ENCODE measurements around the gene SORBS2. TPM values are rescaled to one million over a fixed set of nuclear protein-coding genes. Genes with fewer than 3 reads are reported as not detected.

SORBS2 gene
- total RNA-seq, 1 donor from 2014 or later = not detected

DNA sequence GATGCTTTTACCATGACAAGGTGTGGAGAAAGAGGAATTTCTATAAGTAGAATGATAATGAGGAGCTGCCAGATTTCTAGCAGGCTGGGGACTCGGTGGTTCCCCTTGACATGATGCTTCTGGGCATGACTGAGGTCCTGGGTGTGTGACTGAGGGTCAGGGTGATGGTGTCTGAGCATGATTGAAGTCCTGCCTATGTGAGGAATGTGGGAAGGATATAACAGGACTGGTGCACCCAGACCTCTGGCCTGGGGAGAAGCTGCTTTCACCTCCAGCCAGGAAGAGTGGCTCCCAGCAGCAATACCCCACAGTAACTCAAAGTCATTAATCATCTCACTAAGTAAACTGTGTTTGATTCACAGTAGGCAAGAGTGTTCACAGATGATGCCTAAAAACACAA, 17.4 kb downstream of the SORBS2 start:
- DNase-seq (no peak), ATAC-seq (ENCODE audit: low read depth) (no peak)
- no peaks in the 10 kb centered on the region for H3K9me3 Mint-ChIP-seq
- peaks cover 7% of the 10 kb centered on the region for H3K27me3 Mint-ChIP-seq
- intact Hi-C loops (cut with micrococcal nuclease) = no loop called here
- CTCF ChIA-PET = no interaction called here
- POLR2A ChIA-PET = no interaction called here
- H3K27ac Mint-ChIP-seq = no peak overlapping the region
- no peaks in the 10 kb centered on the region for H3K36me3 Mint-ChIP-seq (ENCODE audit: low read depth)
- H3K4me3 Mint-ChIP-seq = no peak overlapping the region
- TF ChIP-seq, protein P1, sequence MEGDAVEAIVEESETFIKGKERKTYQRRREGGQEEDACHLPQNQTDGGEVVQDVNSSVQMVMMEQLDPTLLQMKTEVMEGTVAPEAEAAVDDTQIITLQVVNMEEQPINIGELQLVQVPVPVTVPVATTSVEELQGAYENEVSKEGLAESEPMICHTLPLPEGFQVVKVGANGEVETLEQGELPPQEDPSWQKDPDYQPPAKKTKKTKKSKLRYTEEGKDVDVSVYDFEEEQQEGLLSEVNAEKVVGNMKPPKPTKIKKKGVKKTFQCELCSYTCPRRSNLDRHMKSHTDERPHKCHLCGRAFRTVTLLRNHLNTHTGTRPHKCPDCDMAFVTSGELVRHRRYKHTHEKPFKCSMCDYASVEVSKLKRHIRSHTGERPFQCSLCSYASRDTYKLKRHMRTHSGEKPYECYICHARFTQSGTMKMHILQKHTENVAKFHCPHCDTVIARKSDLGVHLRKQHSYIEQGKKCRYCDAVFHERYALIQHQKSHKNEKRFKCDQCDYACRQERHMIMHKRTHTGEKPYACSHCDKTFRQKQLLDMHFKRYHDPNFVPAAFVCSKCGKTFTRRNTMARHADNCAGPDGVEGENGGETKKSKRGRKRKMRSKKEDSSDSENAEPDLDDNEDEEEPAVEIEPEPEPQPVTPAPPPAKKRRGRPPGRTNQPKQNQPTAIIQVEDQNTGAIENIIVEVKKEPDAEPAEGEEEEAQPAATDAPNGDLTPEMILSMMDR (IDR thresholded peaks at IDR 0.05) = no peak
- no peaks in the 10 kb centered on the region for H3K4me1 Mint-ChIP-seq

DNA sequence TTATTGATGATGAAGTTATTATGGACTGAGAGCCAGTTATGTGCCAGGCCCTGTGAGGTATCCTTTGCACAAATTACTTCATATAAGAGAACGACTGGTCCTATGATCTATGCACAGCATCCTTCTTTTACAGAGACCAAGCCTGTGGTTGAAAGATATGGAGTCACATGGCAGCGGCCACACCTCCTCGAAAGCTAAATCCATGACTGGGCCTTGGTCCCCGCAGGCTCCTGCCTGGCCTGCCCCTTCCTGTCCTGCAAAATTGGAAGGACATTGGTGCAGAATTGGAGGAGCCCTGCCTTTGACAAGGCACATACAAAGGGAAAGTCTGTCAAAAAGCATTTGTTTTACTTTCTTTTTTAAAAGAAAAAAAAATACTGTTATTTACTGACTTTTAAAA, 18.3 kb downstream of the SORBS2 start:
- Mint-ChIP-seq H3K4me3 (no peak overlapping the region), H3K36me3 (ENCODE audit: low read depth) (no peaks in the 10 kb centered on the region), H3K27ac (no peak overlapping the region), H3K9me3 (no peaks in the 10 kb centered on the region), H3K27me3 (peaks cover 7% of the 10 kb centered on the region), H3K4me1 (no peaks in the 10 kb centered on the region)
- POLR2A ChIA-PET = no interaction called here
- TF ChIP-seq, protein P1 (IDR thresholded peaks at IDR 0.05) = no peak
- CTCF ChIA-PET = no interaction called here
- intact Hi-C loops (cut with micrococcal nuclease) = no loop called here
- DNase-seq (no peak), ATAC-seq (ENCODE audit: low read depth) (no peak)

DNA sequence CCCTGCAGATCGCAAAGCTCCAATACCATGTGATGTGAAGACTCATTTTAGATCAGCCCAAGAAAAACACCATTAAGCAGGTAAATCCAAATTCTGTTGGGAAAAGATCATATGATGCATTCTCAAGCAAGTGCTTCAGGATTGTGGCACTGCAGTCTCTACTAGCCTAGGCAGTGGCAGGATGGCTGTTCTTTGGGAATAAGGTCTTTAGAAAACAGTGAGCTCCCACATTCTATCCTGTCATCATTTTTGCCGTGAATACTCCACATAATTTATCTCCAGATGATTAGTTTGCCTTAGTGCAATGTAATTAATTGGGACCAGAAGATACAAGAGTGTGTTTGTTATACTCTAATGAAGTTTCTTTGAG, 18.9 kb downstream of the SORBS2 start:
- intact Hi-C loops (cut with micrococcal nuclease) = no loop called here
- H3K36me3 Mint-ChIP-seq (ENCODE audit: low read depth) = no peaks in the 10 kb centered on the region
- CTCF ChIA-PET = no interaction called here
- DNase-seq (no peak), ATAC-seq (ENCODE audit: low read depth) (no peak)
- H3K27me3 Mint-ChIP-seq = peaks cover 7% of the 10 kb centered on the region
- POLR2A ChIA-PET = no interaction called here
- TF ChIP-seq, protein P1 (IDR thresholded peaks at IDR 0.05) = no peak
- no peaks in the 10 kb centered on the region for H3K9me3 Mint-ChIP-seq
- H3K27ac Mint-ChIP-seq = no peak overlapping the region
- H3K4me3 Mint-ChIP-seq = no peak overlapping the region
- H3K4me1 Mint-ChIP-seq = no peaks in the 10 kb centered on the region

DNA sequence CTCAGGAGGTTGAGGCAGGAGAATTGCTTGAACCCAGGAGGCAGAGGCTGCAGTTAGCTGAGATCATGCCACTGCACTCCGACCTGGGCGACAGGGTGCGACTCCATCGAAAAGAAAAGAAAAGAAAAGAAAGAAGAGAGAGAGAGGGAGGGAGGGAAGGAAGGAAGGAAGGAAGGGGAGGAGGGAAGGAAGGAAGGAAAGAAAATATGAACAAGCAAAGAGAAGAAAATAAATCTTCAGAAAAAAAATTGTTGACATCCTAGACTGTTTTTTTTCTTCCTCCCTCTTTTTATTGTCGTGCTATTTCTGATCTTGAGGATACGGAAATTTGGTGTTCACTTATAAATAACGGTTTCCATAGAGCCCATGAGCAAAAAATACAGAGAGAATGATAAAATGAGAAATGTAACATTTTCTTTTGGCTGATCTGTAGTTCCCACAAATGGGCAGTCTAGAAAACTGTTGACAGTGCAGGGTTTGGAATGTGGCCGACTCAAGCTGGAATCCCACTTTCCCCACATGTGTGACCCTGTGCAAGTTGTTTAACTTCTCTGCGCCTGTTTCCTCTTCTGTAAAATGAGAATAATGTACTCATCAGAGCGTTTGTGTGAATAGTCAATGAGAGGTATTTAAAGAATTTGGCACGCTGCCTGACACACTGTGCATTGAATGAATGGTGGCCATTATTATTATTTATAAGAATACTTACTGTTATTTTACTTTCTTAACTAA, 19.4 kb downstream of the SORBS2 start:
- DNase-seq (no peak), ATAC-seq (ENCODE audit: low read depth) (no peak)
- no peak overlapping the region for H3K4me3 Mint-ChIP-seq
- CTCF ChIA-PET = no interaction called here
- H3K4me1 Mint-ChIP-seq = no peaks in the 10 kb centered on the region
- no peaks in the 10 kb centered on the region for H3K9me3 Mint-ChIP-seq
- POLR2A ChIA-PET = no interaction called here
- peaks cover 11% of the 10 kb centered on the region for H3K27me3 Mint-ChIP-seq
- H3K27ac Mint-ChIP-seq = no peak overlapping the region
- intact Hi-C loops (cut with micrococcal nuclease) = no loop called here
- H3K36me3 Mint-ChIP-seq (ENCODE audit: low read depth) = no peaks in the 10 kb centered on the region
- TF ChIP-seq, protein P1 (IDR thresholded peaks at IDR 0.05) = no peak

DNA sequence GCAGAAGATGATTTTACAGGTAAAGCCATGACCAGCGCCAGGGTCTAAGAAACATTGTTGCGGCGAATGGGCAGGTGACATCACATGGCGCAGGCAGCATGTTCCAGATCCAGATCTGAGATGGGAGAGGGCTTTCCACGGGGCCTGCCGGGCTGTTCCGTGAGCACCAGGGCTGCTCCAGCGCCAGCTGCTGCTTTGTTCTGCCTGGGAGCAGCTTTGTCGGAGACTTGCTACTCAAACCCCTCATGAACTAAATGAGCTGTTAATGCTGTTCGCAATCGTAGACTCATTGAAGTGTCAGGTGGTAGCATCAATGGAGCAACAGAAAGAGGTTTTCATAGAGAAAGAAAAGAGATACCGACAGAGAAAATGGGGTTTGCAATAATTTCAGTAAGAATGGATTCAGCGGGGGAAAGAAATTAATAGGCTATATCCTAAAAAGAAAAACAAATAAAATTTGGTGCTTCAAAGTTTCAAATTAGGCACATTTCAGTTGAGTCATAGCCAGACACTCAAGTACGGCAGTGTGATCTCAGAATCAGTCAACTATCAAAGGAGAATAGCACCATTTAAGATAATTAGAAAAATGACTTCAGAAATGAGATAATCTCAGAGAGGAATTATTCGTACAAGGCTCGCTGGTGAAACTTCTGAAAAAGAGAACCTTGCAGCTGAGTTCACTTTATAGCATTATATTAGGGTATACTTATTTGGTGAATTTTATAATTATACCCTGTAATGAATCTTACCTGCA, 23.9 kb downstream of the SORBS2 start:
- no peaks in the 10 kb centered on the region for H3K4me1 Mint-ChIP-seq
- TF ChIP-seq, protein P1 (IDR thresholded peaks at IDR 0.05) = no peak
- H3K27ac Mint-ChIP-seq = no peak overlapping the region
- peaks cover 4% of the 10 kb centered on the region for H3K27me3 Mint-ChIP-seq
- ChIA-PET POLR2A (no interaction called here), CTCF (no interaction called here)
- intact Hi-C loops (cut with micrococcal nuclease) = no loop called here
- no peaks in the 10 kb centered on the region for H3K36me3 Mint-ChIP-seq (ENCODE audit: low read depth)
- H3K4me3 Mint-ChIP-seq = no peak overlapping the region
- H3K9me3 Mint-ChIP-seq = no peaks in the 10 kb centered on the region
- ATAC-seq (ENCODE audit: low read depth) (no peak), DNase-seq (no peak)

Data from activated B cell treated with CpG ODN at 0.5 μM for 24 hours (primary cell).